Colonic mucosa (tissue), 4 donors: ENCODE data around the gene SLC22A2. TPM values are rescaled to one million over a fixed set of nuclear protein-coding genes. Genes with fewer than 3 reads are reported as not detected.

ENCODE experiments used
- DNase-seq: peaks from one replicate; pipeline ENCODE4 v3.0.0-alpha.2; 2020
- H3K27ac ChIP-seq: fragments of 200-600 bp; one replicate; pipeline ENCODE4 v1.8.0; 2021
- H3K27me3 ChIP-seq: fragments of 200-600 bp; one replicate; pipeline ENCODE4 v1.8.0; 2021
- H3K36me3 ChIP-seq: fragments of 200-600 bp; one replicate; pipeline ENCODE4 v1.8.0; 2021
- H3K4me1 ChIP-seq: fragments of 200-600 bp; one replicate; pipeline ENCODE4 v1.8.0; 2021; ENCODE audit warnings: mild to moderate bottlenecking
- H3K4me3 ChIP-seq: fragments of 200-600 bp; one replicate; pipeline ENCODE4 v1.8.0; 2021
- H3K9ac ChIP-seq, 2 donors: one replicate each; pipeline ENCODE4 v1.7.0; 2013; ENCODE audit warnings: control low read depth in 2 of 2, low read depth in 2 of 2, low read length in 2 of 2
- H3K9me3 ChIP-seq: fragments of 200-600 bp; one replicate; pipeline ENCODE4 v1.8.0; 2021
- CTCF ChIP-seq: fragments of 200-600 bp; IDR thresholded peaks from one replicate; pipeline ENCODE4 v1.8.0; 2022; ENCODE audit warnings: antibody characterized with exemption, mild to moderate bottlenecking
- intact Hi-C: fragments of 100-400 bp; cut with DNase I; formaldehyde crosslinking; loops from one replicate; pipeline ENCODE4 v1.14.1; 2022
- total RNA-seq, 2 donors: library from RNA; stranded (reverse); fragmentation: NEBNext Ultra II Directional in 1 of 2; extraction: Animal tissue kit (Norgen Biotek cat#: 25700) in 1 of 2; gene quantifications; one replicate each; pipeline ENCODE4 v1.2.1, GENCODE V29; 2021
- donor health status: healthy.
- donor health status: DM: no; HTN: no; CAD: no.
- donor health status: DM: no; HTN: no; CAD: no.

SLC22A2 gene
- total RNA-seq, 2 donors from 2014 or later = not detected

- TF ChIP-seq CTCF = no peak
- Histone ChIP-seq H3K9ac (no peak overlapping the region), H3K36me3 (no peaks in the 10 kb centered on the region), H3K27ac (peak overlapping the region; percentile 34), H3K4me3 (no peak overlapping the region), H3K4me1 (no peaks in the 10 kb centered on the region), H3K27me3 (no peaks in the 10 kb centered on the region), H3K9me3 (no peaks in the 10 kb centered on the region)
- intact Hi-C loops = no loop called here
- no peak for DNase-seq
Measured at GRCh38 chr6:160203076-160203475, 55.5 kb downstream of the SLC22A2 start.

DNA sequence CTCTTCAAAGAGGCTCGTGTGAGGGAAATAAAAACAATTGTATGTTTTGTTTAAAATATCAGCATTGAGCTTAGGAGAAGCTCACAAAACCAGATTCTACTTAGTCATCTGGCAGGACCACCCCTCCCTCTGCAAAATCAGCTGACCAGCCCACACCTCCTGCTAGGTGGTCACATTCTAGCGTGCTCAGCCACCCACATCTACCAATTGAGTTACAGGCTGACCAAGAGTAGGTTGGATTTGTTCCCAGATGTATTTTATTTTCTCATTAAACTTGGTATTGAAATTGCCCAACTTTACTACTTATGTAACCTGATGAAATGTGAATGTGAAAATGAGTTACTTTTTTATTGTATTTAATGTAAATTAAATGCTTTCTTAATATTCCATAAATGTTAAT lies 56.2 kb downstream of the SLC22A2 start:
- DNase-seq = no peak
- Histone ChIP-seq H3K27ac (no peak overlapping the region), H3K4me3 (no peak overlapping the region), H3K36me3 (no peaks in the 10 kb centered on the region), H3K9me3 (no peaks in the 10 kb centered on the region), H3K4me1 (no peaks in the 10 kb centered on the region), H3K9ac (no peak overlapping the region), H3K27me3 (no peaks in the 10 kb centered on the region)
- TF ChIP-seq CTCF = no peak
- intact Hi-C loops = no loop called here

- H3K4me1 ChIP-seq = no peaks in the 10 kb centered on the region
- DNase-seq = no peak
- intact Hi-C loops = no loop called here
- no peak overlapping the region for H3K9ac ChIP-seq
- no peaks in the 10 kb centered on the region for H3K9me3 ChIP-seq
- H3K4me3 ChIP-seq = no peak overlapping the region
- H3K36me3 ChIP-seq = no peaks in the 10 kb centered on the region
- no peak for TF ChIP-seq CTCF
- H3K27ac ChIP-seq = no peak overlapping the region
- no peaks in the 10 kb centered on the region for H3K27me3 ChIP-seq
Measured at GRCh38 chr6:160201061-160201460, 57.6 kb downstream of the SLC22A2 start.

GRCh38 chr6:160198606-160199211 lies 59.9 kb downstream of the SLC22A2 start:
- H3K4me1 ChIP-seq = no peaks in the 10 kb centered on the region
- peak; percentile 50 for DNase-seq
- peak overlapping the region; percentile 79 for H3K27ac ChIP-seq
- no peak overlapping the region for H3K4me3 ChIP-seq
- no peak for TF ChIP-seq CTCF
- no peak overlapping the region for H3K9ac ChIP-seq
- intact Hi-C loops = no loop called here
- H3K27me3 ChIP-seq = no peaks in the 10 kb centered on the region
- no peaks in the 10 kb centered on the region for H3K36me3 ChIP-seq
- H3K9me3 ChIP-seq = no peaks in the 10 kb centered on the region

GRCh38 chr6:160197662-160198061 lies 61.0 kb downstream of the SLC22A2 start:
- H3K27ac ChIP-seq = no peak overlapping the region
- intact Hi-C loops = no loop called here
- DNase-seq = no peak
- TF ChIP-seq CTCF = no peak
- no peak overlapping the region for H3K9ac ChIP-seq
- H3K27me3 ChIP-seq = no peaks in the 10 kb centered on the region
- no peaks in the 10 kb centered on the region for H3K36me3 ChIP-seq
- H3K9me3 ChIP-seq = no peaks in the 10 kb centered on the region
- H3K4me1 ChIP-seq = no peaks in the 10 kb centered on the region
- no peak overlapping the region for H3K4me3 ChIP-seq
